ENCODE results near the gene OASL.
"Not testable (repeated sequence)": the region's sequence is repeated elsewhere in the genome, so short reads cannot be mapped to it uniquely, and the experiment has no call there.

Gene OASL

DNA sequence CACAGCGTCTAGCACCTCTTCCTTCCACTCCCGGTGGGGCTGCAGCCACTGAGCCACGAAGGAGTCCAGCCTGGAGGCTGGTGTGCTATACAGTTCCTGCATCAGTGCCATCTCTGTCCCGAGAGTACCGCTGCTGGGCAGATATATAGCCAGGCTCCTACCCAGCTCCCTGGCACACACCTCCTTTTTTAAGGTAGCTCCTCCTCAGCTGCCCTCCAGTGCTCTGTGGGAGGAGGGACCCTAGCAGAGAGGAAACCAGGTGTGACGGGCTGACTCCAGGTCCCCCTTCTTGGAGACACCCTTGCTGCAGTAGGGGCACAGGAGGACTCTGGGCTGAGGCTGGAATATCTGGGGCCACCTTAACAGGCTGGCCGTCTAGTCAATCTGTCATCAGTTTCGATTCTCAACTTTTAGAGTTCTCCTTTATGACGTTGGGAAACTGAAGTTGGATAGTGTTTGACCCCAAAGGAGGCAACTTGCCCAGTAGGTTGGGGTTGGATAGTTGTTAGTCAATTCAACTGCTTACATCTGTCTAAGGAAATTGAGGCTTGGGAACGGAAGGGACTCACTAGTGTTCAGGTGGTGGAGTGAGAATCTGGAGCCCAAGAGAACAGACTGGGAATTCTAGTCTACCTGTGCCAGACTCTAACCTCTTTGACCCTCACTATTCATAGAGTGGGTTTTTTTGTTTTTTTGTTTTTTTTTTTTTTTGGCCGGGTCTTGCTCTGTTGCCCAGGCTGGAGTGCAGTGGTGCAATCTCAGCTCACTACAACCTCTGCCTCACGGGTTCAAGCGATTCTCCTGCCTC is at the start of gene OASL:
Gene OASL, minus strand, starts transcription at position 386 of the 808 bp plus-strand sequence. Its CDS starts 275 bp downstream, at position 111.
- no peak for DNase-seq (ENCODE audit: low spot score)

GRCh38 chr12:121088195-121088585 is 49.1 kb upstream of the OASL start:
- DNase-seq (ENCODE audit: low spot score) = no peak

DNA sequence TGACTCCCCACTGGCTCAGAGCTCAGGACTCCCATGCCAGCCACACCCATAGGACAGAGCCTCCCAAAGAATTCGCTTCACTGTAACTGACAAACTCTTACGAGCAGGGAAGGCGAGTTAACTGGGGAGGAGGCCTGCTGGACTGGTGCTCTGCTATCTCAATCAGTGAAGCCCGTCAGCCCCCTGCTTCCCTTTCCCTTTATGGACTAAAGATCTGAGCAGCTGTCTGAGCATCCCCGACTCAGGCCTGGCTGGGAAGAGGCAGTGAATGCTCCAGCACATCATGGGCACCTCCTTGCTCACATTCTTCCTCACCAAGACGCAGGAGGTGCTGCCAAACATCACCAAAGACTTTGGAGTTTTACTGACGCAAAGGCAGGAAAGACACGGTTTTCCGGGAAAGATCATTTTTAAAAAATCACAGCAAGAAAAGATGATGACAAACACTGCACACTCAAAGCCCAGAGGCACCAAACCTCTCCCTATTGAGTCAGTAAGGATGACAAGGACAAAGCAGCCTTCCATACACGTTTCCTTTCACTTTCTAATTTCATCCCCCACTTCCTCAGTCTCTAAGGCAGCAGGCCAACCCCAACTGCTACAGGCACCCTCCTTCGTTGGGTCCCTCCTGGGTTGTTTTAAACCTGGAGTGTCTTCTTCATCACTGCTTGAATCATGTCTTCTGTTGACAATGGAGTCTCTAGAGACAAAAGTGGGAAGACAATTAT is 48.6 kb upstream of the OASL start:
- DNase-seq (ENCODE audit: low spot score) = no peak

DNA sequence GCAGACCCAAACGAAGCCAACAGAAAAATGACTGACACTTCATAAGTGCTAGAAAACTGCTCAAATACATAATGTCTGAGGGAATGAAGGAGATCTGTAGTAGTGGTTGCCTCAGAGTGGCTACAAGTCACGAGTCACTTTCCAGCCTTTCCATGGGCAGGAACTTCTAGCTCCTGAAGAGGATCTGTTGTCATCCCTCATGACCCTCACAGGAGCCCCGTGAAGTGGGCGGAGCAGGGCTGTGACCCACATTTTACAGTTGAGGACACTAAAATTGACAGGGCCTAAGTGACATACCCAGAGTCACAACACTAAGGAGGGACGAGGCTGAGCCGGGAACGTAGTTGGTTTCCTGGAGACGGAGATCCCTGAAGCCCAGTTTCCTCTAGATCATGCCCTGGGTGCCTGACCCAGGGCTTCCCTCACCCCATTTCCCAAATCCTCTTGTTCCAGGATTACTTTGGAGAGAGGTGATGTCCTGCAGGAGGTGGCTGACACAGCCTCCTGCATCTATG is 47.8 kb upstream of the OASL start:
- no peak for DNase-seq (ENCODE audit: low spot score)

DNA sequence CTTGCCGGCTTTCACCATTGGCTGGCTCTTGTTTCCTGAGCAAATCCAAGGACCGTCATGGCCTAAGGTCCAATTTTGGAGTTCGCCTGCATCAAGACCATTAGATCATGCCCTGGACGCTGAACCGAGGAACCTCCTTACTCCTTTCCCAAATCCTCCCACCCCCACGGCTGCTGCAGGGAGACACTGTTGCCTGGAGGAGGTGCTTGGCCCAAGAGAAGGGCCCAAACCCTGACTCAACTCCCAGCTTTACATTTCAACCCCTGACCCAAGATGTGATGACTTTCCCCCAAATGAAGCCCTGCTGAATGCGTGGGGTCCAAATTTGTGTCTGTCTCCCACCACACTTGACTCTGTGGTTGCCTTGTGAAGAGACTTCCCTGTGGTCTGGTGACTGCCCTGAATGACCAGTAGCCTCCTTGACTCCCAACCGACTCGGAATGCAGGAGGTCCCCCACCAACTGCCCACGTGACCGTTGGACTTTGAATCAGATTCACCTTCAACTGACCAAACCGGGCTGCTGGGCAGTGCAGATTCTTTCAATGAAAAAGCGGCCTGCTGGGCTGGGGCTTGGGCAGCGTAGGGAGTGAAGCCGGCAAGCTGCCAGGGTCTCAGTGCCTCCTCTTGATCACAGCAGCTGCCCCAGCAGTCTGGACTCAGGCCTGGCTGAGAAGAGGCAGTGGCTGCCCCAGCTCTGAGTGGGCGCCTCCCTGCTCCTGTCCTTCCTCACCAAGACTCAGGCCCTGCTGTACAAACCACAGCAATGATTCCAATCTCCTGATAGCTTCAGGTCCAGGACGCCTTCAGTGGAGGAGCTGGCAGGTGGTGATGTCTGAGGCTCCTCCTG is 46.7 kb upstream of the OASL start:
- DNase-seq (ENCODE audit: low spot score) = no peak

DNA sequence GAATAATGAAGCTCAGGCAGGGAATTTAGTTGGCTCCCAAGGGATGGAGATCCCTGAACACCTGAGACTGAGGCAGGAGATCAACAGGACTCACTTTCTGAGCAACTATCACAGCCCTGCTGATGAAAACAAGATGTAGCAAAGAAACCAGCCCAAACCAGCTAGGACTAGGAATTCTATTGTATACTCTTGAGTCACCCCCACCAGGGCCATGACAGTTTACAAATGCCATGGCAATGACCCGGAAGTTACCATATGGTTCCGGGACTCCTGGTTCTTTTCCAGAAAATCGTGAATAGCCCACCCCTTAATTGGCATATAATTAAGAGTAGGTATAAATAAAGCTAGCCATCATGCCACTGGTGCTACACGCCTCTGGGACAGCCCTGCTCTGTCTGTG is 46.0 kb upstream of the OASL start:
- DNase-seq (ENCODE audit: low spot score) = no peak

DNA sequence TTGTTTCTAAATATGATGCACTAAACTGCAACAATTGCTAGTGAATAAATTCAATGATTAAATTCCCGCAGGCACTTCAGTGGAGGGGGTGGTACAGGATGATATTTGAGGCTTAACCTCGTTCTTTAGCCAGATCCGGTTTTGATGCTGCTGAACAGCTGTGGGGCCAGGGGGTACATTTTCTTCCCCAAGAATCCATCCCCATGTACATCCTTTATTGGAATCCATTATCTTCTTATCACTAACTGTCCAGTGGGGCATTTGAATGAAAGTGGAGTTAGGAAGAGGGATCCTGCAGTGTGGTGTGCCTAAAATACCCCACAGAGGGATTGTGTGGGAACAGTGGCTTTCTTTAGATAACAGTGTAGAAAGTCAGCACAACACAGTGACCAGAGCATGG is 45.2 kb upstream of the OASL start:
- no peak for DNase-seq (ENCODE audit: low spot score)

DNA sequence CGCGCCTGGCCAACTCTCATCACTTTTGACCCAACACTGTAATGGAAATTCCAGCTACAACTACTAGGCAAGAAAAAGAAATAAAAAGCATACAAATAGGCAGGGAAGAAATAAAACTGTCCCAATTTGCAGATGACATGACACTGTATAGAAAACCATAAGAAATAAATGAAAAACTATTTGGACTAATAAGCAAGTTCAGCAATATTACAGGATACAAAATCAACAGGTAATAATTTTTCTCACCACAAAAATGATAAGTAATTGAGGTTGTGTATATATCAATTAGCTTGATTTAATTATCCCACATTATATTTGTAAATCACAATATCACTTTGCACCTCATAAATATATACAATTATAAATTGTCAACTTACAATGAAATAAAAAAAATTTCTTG is 41.9 kb upstream of the OASL start:
- DNase-seq (ENCODE audit: low spot score) = no peak

DNA sequence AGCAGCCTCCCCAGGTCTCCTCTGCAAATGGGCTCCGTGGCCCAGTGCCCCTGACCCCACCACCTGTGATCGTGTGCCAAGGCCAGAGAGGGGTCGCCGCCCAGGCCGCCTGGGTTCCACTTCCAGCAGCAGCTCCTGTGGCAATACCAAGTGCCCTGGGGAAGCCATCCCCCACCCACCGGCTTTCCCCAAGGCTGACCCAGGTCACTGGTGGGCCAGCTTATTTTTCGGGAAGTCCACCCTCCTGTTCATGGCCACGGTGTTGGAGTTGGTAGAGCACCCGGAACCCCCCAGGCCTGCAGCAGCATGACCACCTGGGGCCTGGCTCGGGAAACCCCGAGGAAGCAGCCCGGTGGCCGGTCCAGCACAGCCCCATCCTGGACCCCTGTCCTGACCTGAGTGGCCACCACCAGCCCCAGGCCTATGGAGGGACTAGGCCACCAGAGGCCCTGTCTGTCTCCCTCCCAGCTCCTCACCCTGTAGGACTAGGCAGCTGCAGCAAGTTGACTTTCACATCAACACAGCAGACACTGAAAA is 40.8 kb upstream of the OASL start:
- DNase-seq (ENCODE audit: low spot score) = no peak

DNA sequence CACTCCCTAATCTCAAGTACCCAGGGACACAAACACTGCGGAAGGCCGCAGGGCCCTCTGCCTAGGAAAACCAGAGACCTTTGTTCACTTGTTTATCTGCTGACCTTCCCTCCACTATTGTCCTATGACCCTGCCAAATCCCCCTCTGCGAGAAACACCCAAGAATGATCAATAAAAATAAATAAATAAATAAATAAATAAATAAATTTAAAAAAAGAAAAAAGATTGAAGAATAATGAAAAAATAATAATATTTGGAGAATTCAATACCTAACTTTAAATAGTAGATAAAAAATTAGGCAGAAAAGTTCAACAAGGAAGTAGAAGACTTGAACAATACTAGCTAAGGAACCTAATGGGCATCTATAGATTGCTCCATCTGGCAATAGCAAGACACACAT is 38.4 kb upstream of the OASL start:
- not testable (repeated sequence) for DNase-seq (ENCODE audit: low spot score)

GRCh38 chr12:121075911-121076310 is 36.9 kb upstream of the OASL start:
- DNase-seq (ENCODE audit: low spot score) = not testable (repeated sequence)

DNA sequence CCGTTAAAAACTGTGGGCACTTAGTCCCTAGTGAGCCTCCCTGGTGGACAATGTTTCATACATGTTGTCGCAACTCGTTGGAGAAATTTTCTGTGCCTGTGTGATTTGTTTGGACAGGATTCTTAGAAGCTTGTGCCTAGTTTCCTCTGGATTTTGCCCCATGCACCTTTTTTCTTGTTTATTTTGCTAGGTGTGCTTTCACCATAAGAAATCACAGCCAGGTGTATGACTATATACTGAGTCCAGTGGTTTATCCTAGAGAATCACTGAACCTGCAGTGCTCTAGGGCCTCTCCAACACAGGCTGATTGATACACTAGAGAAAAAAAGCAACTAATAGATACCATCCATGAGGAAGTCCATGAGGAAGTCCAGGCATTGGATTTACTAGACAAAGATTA is 33.1 kb upstream of the OASL start:
- DNase-seq (ENCODE audit: low spot score) = no peak

DNA sequence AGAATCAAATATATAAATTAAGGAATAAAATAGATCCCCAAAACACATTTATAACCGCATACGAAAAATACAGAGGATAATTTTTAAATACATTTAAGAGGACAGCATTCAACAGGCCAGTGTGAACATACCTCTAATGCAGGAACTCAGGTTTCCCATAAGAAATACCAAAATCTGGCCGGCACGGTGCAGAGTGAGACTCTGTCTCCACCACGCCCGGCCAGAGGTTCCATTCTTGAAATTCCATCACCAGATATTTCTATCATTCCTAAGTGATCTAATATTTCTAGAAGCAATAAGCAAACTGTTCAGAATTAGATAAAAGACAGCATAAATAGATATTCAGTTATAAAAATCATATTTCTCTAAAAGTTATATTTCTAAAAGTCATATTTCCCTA is 30.2 kb upstream of the OASL start:
- no peak for DNase-seq (ENCODE audit: low spot score)

DNA sequence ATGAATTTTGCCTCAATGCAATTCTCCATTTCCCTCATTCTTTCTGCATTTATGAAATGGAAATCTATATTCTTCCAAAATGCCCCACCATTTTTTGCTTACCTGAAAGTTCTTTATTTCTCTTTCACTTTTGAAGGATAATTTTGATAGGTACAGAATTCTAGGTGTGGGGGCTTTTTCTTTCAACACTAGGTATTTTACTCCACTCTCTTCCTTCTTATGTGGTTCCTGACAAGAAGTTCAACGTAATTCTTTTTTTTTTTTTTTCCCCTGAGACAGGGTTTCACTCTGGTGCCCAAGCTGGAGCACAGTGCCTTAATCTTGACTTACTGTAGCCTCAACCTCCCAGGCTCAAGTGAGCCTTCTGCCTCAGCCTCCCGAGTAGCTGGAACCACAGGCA is 26.3 kb upstream of the OASL start:
- no peak for DNase-seq (ENCODE audit: low spot score)

- DNase-seq (ENCODE audit: low spot score) = not testable (repeated sequence)
Observed at GRCh38 chr12:121064586-121064985, 25.5 kb upstream of the OASL start.

GRCh38 chr12:121064116-121064515 is 25.1 kb upstream of the OASL start:
- DNase-seq (ENCODE audit: low spot score) = no peak

GRCh38 chr12:121062391-121063045 is 23.5 kb upstream of the OASL start:
- DNase-seq (ENCODE audit: low spot score) = no peak

GRCh38 chr12:121061831-121062230 is 22.8 kb upstream of the OASL start:
- no peak for DNase-seq (ENCODE audit: low spot score)

GRCh38 chr12:121060149-121061001 is 21.3 kb upstream of the OASL start:
- no peak for DNase-seq (ENCODE audit: low spot score)

Measured in left forelimb (tissue), 1 donor.